Testis (tissue), 2 donors: ENCODE data around the gene ARHGAP25.

ENCODE experiments used
- POLR2A ChIP-seq: fragments of 450-650 bp; IDR thresholded peaks from one replicate; pipeline ENCODE4 v1.6.1; 2017; ENCODE audit warnings: antibody characterized with exemption, mild to moderate bottlenecking, moderate library complexity
- TF ChIP-seq, protein P1 (sequence below), 3 experiments: fragments of 450-650 bp in 2 of 3; fragments of 200-600 bp in 1 of 3; sonication (generic) in 1 of 3; IDR thresholded peaks; one replicate each; pipeline ENCODE4 v1.5.1; 2016 to 2019; ENCODE audit warnings: antibody characterized with exemption in 3 of 3, mild to moderate bottlenecking in 2 of 3, moderate library complexity in 1 of 3

DNA sequence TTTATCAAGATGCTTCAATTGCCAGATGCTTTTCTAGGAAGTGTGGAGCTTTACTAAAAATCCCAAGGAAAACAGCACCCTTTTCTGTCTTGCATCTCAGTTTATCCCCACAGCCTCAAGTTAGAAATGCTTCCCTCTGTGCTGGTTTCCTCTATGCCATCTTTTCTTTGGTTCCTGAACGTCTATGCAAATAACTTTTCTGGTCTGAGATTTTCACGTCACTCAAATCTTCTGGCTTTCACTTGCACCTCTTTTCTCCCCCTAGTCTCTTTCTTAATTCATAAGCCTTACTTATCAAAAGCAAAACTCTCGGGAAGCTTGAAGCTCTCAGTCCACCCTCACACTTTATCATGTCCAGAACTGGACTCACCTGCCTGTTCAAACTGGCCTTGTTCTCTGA, 33.9 kb downstream of the ARHGAP25 start:
- no peak for TF ChIP-seq POLR2A
- TF ChIP-seq, protein P1, sequence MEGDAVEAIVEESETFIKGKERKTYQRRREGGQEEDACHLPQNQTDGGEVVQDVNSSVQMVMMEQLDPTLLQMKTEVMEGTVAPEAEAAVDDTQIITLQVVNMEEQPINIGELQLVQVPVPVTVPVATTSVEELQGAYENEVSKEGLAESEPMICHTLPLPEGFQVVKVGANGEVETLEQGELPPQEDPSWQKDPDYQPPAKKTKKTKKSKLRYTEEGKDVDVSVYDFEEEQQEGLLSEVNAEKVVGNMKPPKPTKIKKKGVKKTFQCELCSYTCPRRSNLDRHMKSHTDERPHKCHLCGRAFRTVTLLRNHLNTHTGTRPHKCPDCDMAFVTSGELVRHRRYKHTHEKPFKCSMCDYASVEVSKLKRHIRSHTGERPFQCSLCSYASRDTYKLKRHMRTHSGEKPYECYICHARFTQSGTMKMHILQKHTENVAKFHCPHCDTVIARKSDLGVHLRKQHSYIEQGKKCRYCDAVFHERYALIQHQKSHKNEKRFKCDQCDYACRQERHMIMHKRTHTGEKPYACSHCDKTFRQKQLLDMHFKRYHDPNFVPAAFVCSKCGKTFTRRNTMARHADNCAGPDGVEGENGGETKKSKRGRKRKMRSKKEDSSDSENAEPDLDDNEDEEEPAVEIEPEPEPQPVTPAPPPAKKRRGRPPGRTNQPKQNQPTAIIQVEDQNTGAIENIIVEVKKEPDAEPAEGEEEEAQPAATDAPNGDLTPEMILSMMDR (IDR thresholded peaks at IDR 0.05) = no peak
